DND-41 (cell line): ENCODE results near the gene ADGRD2.

ENCODE experiments used
- ATAC-seq: fragments of 200-7000 bp; cut with Tn5 transposase; 3 replicates; pipeline ENCODE4 v1.9.1; 2021; ENCODE audit warnings: low read depth; ENCODE audit not compliant: insufficient read depth
- DNase-seq: peaks from one replicate; pipeline ENCODE4 v3.0.0-alpha.2; 2020
- H2AFZ ChIP-seq: 2 replicates; pipeline ENCODE4 v1.6.0; 2012; ENCODE audit warnings: low read depth, low read length
- H3K27ac ChIP-seq: 2 replicates; pipeline ENCODE4 v1.5.1; 2012; ENCODE audit warnings: low read length, inconsistent platforms
- H3K27me3 ChIP-seq: fragments of 200-600 bp; sonication (generic); 2 replicates; pipeline ENCODE4 v1.6.0; 2012; ENCODE audit warnings: low read length, mild to moderate bottlenecking, inconsistent platforms; ENCODE audit not compliant: insufficient read depth, poor library complexity
- H3K36me3 ChIP-seq: 2 replicates; pipeline ENCODE4 v1.5.1; 2012; ENCODE audit warnings: low read length, inconsistent platforms; ENCODE audit not compliant: insufficient read depth
- H3K4me1 ChIP-seq: 2 replicates; pipeline ENCODE4 v1.5.1; 2012; ENCODE audit warnings: mild to moderate bottlenecking, low read length; ENCODE audit not compliant: insufficient read depth
- H3K4me2 ChIP-seq: 2 replicates; pipeline ENCODE4 v1.6.0; 2012; ENCODE audit warnings: mild to moderate bottlenecking, moderate library complexity, low read length, inconsistent platforms; ENCODE audit not compliant: insufficient read depth
- H3K4me3 ChIP-seq, 2 experiments: fragments of 200-600 bp in 1 of 2; shearing (Covaris generic) in 1 of 2; 2 replicates each; pipeline ENCODE4 v1.5.1; 2012 to 2016; ENCODE audit warnings: inconsistent platforms in 2 of 2, low read length in 2 of 2, mild to moderate bottlenecking in 2 of 2, low read depth in 1 of 2, moderate library complexity in 1 of 2
- H3K79me2 ChIP-seq: 2 replicates; pipeline ENCODE4 v1.6.0; 2012; ENCODE audit warnings: low read length, inconsistent platforms; ENCODE audit not compliant: insufficient read depth
- H3K9ac ChIP-seq: 2 replicates; pipeline ENCODE4 v1.6.0; 2012; ENCODE audit warnings: low read depth, mild to moderate bottlenecking, inconsistent platforms, low read length, moderate library complexity
- H3K9me3 ChIP-seq: 2 replicates; pipeline ENCODE4 v1.5.1; 2012; ENCODE audit warnings: low read length, moderate library complexity, mild to moderate bottlenecking, inconsistent platforms; ENCODE audit not compliant: insufficient read depth, severe bottlenecking
- H4K20me1 ChIP-seq: 2 replicates; pipeline ENCODE4 v1.6.0; 2012; ENCODE audit warnings: low read length; ENCODE audit not compliant: insufficient read depth
- EZH2 ChIP-seq: IDR thresholded peaks from 3 replicates; pipeline ENCODE4 v1.6.1; 2012; ENCODE audit warnings: borderline replicate concordance, low read depth, mild to moderate bottlenecking, moderate library complexity, low read length, inconsistent platforms; ENCODE audit not compliant: severe bottlenecking
- TF ChIP-seq, protein P1 (sequence below): IDR thresholded peaks from 2 replicates; pipeline ENCODE4 v1.5.1; 2012; ENCODE audit warnings: borderline replicate concordance, low read length, moderate library complexity, mild to moderate bottlenecking; ENCODE audit not compliant: poor library complexity, severe bottlenecking; ENCODE audit errors: extremely low read depth

The ADGRD2 gene

GRCh38 chr9:124481115-124481514 lies 30.9 kb downstream of the ADGRD2 start:
- Histone ChIP-seq H3K9ac (no peak overlapping the region), H3K9me3 (no peaks in the 10 kb centered on the region), H3K4me1 (no peaks in the 10 kb centered on the region), H3K27me3 (no peaks in the 10 kb centered on the region), H3K79me2 (no peaks in the 10 kb centered on the region), H3K4me3 (no peak overlapping the region), H3K27ac (no peak overlapping the region), H3K4me2 (no peak overlapping the region), H3K36me3 (no peaks in the 10 kb centered on the region), H4K20me1 (no peaks in the 10 kb centered on the region; the same call in 1 of the 2 replicates), H2AFZ (no peak overlapping the region)
- ATAC-seq = no peak
- TF ChIP-seq EZH2 = no peak
- TF ChIP-seq, protein P1, sequence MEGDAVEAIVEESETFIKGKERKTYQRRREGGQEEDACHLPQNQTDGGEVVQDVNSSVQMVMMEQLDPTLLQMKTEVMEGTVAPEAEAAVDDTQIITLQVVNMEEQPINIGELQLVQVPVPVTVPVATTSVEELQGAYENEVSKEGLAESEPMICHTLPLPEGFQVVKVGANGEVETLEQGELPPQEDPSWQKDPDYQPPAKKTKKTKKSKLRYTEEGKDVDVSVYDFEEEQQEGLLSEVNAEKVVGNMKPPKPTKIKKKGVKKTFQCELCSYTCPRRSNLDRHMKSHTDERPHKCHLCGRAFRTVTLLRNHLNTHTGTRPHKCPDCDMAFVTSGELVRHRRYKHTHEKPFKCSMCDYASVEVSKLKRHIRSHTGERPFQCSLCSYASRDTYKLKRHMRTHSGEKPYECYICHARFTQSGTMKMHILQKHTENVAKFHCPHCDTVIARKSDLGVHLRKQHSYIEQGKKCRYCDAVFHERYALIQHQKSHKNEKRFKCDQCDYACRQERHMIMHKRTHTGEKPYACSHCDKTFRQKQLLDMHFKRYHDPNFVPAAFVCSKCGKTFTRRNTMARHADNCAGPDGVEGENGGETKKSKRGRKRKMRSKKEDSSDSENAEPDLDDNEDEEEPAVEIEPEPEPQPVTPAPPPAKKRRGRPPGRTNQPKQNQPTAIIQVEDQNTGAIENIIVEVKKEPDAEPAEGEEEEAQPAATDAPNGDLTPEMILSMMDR = no peak
- no peak for DNase-seq

DNA sequence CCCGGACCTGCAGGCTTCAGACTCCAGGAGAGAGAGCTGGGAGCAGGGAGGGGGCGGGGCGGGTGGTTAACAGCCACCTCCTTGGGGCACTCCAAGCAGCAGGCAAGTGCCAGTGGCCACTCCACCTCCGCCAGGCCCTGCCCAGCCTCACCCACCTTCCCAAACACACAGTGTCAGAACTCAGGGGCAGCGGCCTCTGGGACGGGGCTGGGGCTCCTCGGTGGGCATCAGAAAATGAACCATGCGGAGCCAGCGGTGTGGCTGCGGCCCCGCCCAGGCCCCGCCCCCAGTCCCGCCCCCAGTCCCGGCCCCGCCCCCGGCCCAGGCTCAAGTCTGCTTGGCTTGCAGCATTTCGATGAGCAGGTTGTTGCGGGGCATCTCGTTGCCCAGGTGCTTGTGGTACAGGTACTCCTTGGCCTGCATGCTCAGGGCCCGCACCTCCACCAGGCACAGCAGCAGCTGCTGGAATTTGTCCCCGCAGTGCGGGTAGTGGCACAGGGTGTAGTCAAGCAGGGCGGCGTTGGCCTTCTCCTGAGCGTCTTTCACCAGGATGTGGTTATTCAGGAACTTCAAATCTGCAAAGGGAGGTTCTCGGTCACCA lies 32.3 kb downstream of the ADGRD2 start:
- Histone ChIP-seq H3K36me3 (no peaks in the 10 kb centered on the region), H3K27ac (no peak overlapping the region), H3K27me3 (no peaks in the 10 kb centered on the region), H3K9me3 (no peaks in the 10 kb centered on the region), H3K4me2 (no peak overlapping the region), H4K20me1 (no peaks in the 10 kb centered on the region; the same call in 1 of the 2 replicates), H3K9ac (no peak overlapping the region), H2AFZ (no peak overlapping the region), H3K79me2 (no peaks in the 10 kb centered on the region), H3K4me3 (no peak overlapping the region), H3K4me1 (no peaks in the 10 kb centered on the region)
- no peak for DNase-seq
- TF ChIP-seq, protein P1 = no peak
- TF ChIP-seq EZH2 = no peak
- no peak for ATAC-seq

DNA sequence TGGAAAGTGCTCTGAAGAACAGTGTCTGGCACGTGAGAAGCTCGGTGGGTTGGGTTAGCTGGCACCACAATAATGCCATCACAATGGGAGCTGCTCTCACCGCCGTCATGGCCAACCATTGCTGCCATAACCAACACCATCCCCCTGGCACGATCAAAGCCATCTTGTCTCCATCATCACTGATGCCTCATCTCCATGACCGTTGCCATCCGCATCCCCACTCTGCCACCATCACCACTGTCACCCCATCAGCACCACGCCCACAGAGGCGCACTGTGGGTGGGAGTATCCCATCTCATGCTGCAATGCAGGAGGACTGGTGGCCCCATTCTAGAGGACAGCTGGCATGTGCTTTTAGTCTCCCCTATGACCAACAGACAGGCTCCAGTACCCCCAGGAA lies 33.2 kb downstream of the ADGRD2 start:
- no peak overlapping the region for H3K4me3 ChIP-seq
- H3K79me2 ChIP-seq = no peaks in the 10 kb centered on the region
- H3K4me2 ChIP-seq = no peak overlapping the region
- H3K27me3 ChIP-seq = no peaks in the 10 kb centered on the region
- no peaks in the 10 kb centered on the region for H3K36me3 ChIP-seq
- DNase-seq = no peak
- no peak overlapping the region for H3K27ac ChIP-seq
- no peak for ATAC-seq
- no peak for TF ChIP-seq EZH2
- TF ChIP-seq, protein P1 = no peak
- no peaks in the 10 kb centered on the region for H3K4me1 ChIP-seq
- H3K9me3 ChIP-seq = no peaks in the 10 kb centered on the region
- no peak overlapping the region for H2AFZ ChIP-seq
- no peaks in the 10 kb centered on the region for H4K20me1 ChIP-seq
- no peak overlapping the region for H3K9ac ChIP-seq
